MCF 10A (cell line): ENCODE results near the gene DNAH3. TPM values are rescaled to one million over a fixed set of nuclear protein-coding genes. Genes with fewer than 3 reads are reported as not detected.
"Not testable (repeated sequence)": the region's sequence is repeated elsewhere in the genome, so short reads cannot be mapped to it uniquely, and the experiment has no call there.

Experiments used
- BruUV-seq: library from RNA; stranded (reverse); fragments of 400-500 nt; replicated peaks from 2 replicates; lab custom pipeline; 2021; lab: Mats Ljungman, UMichigan
- CTCF ChIA-PET: fragments of 300-600 bp; sonication (Branson Sonifier 250); formaldehyde crosslinking; extraction: SDS; loops from one replicate; lab custom pipeline; 2021; ENCODE audit warnings: antibody characterized with exemption, inconsistent platforms; lab: Yijun Ruan, JAX
- POLR2A ChIA-PET: fragments of 300-600, 350-650 bp; sonication (Branson Sonifier 250); formaldehyde crosslinking; extraction: SDS; loops from one replicate; lab custom pipeline; 2020; ENCODE audit warnings: antibody characterized with exemption, inconsistent platforms; lab: Yijun Ruan, JAX
- DNase-seq: peaks from one replicate; pipeline ENCODE4 v3.0.0-alpha.2; 2018; ENCODE audit not compliant: unreplicated experiment
- H3K27ac Mint-ChIP-seq: one replicate; pipeline ENCODE4 v1.8.0; 2022; ENCODE audit warnings: mild to moderate bottlenecking, low read depth, mixed read lengths; ENCODE audit not compliant: unreplicated experiment
- H3K27me3 Mint-ChIP-seq: one replicate; pipeline ENCODE4 v1.8.0; 2022; ENCODE audit warnings: mixed read lengths; ENCODE audit not compliant: insufficient read depth, unreplicated experiment
- H3K36me3 Mint-ChIP-seq: one replicate; pipeline ENCODE4 v1.8.0; 2022; ENCODE audit warnings: mild to moderate bottlenecking, moderate library complexity, mixed read lengths; ENCODE audit not compliant: insufficient read depth, unreplicated experiment
- H3K4me1 Mint-ChIP-seq: one replicate; pipeline ENCODE4 v1.8.0; 2022; ENCODE audit warnings: mixed read lengths; ENCODE audit not compliant: insufficient read depth, unreplicated experiment
- H3K4me3 Mint-ChIP-seq: one replicate; pipeline ENCODE4 v1.8.0; 2022; ENCODE audit warnings: mild to moderate bottlenecking, moderate library complexity, mixed read lengths; ENCODE audit not compliant: unreplicated experiment
- H3K9me3 Mint-ChIP-seq: one replicate; pipeline ENCODE4 v1.8.0; 2022; ENCODE audit warnings: mixed read lengths; ENCODE audit not compliant: unreplicated experiment
- intact Hi-C: fragments of 100-400 bp; cut with micrococcal nuclease; formaldehyde crosslinking; loops from 2 replicates; pipeline ENCODE4 v1.14.1; 2022
- total RNA-seq: library from RNA; stranded (reverse); gene quantifications from 2 replicates; pipeline ENCODE4 v1.2.3, GENCODE V29; 2022
- TF ChIP-seq, protein P1 (sequence below): fragments of 200-600 bp; IDR thresholded peaks from one replicate; pipeline ENCODE4 v1.8.0; 2022; ENCODE audit warnings: antibody characterized with exemption, mild to moderate bottlenecking; ENCODE audit not compliant: unreplicated experiment

Gene DNAH3
- total RNA-seq, 1 experiment from 2014 or later: not detected

GRCh38 chr16:21060027-21060510 is 90.6 kb downstream of the DNAH3 start:
- ChIA-PET POLR2A (interaction anchor here (0.6 kb wide), 1 partner anchor 259 kb away, joined by 3 read pairs; no protein-coding TSS in a partner anchor), CTCF (no interaction called here)
- Mint-ChIP-seq H3K27me3 (peaks cover 27% of the 10 kb centered on the region), H3K4me1 (no peaks in the 10 kb centered on the region), H3K4me3 (no peak overlapping the region), H3K9me3 (no peaks in the 10 kb centered on the region), H3K36me3 (no peaks in the 10 kb centered on the region), H3K27ac (no peak overlapping the region)
- no peak for DNase-seq
- TF ChIP-seq, protein P1, sequence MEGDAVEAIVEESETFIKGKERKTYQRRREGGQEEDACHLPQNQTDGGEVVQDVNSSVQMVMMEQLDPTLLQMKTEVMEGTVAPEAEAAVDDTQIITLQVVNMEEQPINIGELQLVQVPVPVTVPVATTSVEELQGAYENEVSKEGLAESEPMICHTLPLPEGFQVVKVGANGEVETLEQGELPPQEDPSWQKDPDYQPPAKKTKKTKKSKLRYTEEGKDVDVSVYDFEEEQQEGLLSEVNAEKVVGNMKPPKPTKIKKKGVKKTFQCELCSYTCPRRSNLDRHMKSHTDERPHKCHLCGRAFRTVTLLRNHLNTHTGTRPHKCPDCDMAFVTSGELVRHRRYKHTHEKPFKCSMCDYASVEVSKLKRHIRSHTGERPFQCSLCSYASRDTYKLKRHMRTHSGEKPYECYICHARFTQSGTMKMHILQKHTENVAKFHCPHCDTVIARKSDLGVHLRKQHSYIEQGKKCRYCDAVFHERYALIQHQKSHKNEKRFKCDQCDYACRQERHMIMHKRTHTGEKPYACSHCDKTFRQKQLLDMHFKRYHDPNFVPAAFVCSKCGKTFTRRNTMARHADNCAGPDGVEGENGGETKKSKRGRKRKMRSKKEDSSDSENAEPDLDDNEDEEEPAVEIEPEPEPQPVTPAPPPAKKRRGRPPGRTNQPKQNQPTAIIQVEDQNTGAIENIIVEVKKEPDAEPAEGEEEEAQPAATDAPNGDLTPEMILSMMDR: no peak
- no TSS peak for BruUV-seq
- intact Hi-C loops: no loop called here

DNA sequence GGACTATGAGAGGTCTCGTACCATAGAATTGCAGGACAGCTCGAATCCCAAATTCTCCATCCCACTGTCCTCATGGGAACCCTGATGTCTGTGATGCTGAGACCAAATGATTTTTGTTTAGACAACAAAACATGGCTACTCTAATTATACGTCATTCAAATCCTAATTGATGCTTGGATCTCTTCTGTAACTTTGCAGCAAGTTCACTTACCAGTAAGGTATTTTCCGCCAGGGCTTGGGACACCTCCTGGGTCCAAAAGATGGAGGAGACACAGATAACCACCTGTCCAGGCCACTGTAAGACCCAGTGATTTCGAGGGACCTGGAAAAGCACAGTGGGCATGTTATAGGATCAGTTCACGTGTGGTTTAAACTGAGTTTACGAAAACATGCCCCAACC is 92.8 kb downstream of the DNAH3 start:
- no peak for DNase-seq
- Mint-ChIP-seq H3K36me3 (no peaks in the 10 kb centered on the region), H3K27ac (no peak overlapping the region), H3K27me3 (peaks cover 38% of the 10 kb centered on the region), H3K9me3 (no peaks in the 10 kb centered on the region), H3K4me1 (no peaks in the 10 kb centered on the region), H3K4me3 (no peak overlapping the region)
- ChIA-PET POLR2A (interaction anchor here (0.6 kb wide), 1 partner anchor 273 kb away, joined by 3 read pairs; no protein-coding TSS in a partner anchor), CTCF (interaction anchor here (0.5 to 1.3 kb wide), 2 partner anchors 19 to 23 kb away, joined by 3 read pairs; no protein-coding TSS in a partner anchor)
- TF ChIP-seq, protein P1: no peak
- no TSS peak for BruUV-seq
- intact Hi-C loops: no loop called here

- Mint-ChIP-seq H3K27me3 (peaks cover 39% of the 10 kb centered on the region), H3K9me3 (no peaks in the 10 kb centered on the region), H3K4me1 (no peaks in the 10 kb centered on the region), H3K4me3 (no peak overlapping the region), H3K27ac (no peak overlapping the region), H3K36me3 (no peaks in the 10 kb centered on the region)
- intact Hi-C loops: no loop called here
- BruUV-seq: no TSS peak
- ChIA-PET POLR2A (no interaction called here), CTCF (no interaction called here)
- TF ChIP-seq, protein P1: no peak
- DNase-seq: no peak
Measured at GRCh38 chr16:21056396-21056795, 94.2 kb downstream of the DNAH3 start.

DNA sequence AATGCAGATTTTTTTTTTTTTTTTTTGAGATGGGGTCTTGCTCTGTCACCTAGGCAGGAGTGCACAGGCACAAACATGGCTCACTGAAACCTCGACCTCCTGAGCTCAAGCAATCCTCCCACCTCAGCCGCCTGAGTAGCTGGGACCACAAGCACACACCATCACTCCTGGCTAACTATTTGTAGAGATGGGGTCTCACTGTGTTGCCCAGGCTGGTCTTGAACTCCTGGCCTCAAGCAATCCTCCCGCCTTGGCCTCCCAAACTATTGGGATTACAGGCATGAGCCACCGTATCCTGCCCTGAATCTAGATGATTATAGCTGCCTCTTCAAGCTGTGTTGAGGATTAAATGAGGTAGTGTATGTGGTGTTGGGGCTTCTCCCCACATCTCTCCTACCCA is 94.9 kb downstream of the DNAH3 start:
- CTCF ChIA-PET: not testable (repeated sequence)

More for the DNA sequence above, 94.9 kb downstream of the DNAH3 start:
- H3K4me1 Mint-ChIP-seq, BruUV-seq, intact Hi-C loops, DNase-seq, H3K36me3 Mint-ChIP-seq, H3K4me3 Mint-ChIP-seq, H3K9me3 Mint-ChIP-seq, POLR2A ChIA-PET, H3K27ac Mint-ChIP-seq: not testable (repeated sequence)
- peaks cover 39% of the 10 kb centered on the region for H3K27me3 Mint-ChIP-seq
